K562 (cell line): ENCODE measurements around the gene GLCCI1.

ENCODE experiments used
- BMI1 ChIP-seq: fragments of 150-350 bp; IDR thresholded peaks from 2 replicates; pipeline ENCODE4 v1.6.1; 2014; ENCODE audit warnings: low read length
- CHD2 ChIP-seq: IDR thresholded peaks from 2 replicates; pipeline ENCODE4 v1.6.1; 2011; ENCODE audit warnings: low read depth, low read length
- MCM2 ChIP-seq: fragments of 450-650 bp; IDR thresholded peaks from 2 replicates; pipeline ENCODE4 v1.6.1; 2017; ENCODE audit warnings: low read depth, mild to moderate bottlenecking
- MYNN ChIP-seq, 2 experiments: sonication (generic); formaldehyde crosslinking in 1 of 2; IDR thresholded peaks; 2 replicates each; pipeline versions ENCODE4 v1.5.0 to v1.6.1; 2016 to 2020; ENCODE audit warnings: antibody characterized with exemption in 1 of 2, missing genetic modification reagents in 1 of 2
- SAFB ChIP-seq: fragments of 200-400 bp; formaldehyde crosslinking; IDR thresholded peaks from 2 replicates; pipeline ENCODE4 v1.6.1; 2017; ENCODE audit warnings: low read depth, low read length, borderline replicate concordance
- ZKSCAN8 ChIP-seq: fragments of 200-800 bp; sonication (Bioruptor generic); IDR thresholded peaks from 2 replicates; pipeline ENCODE4 v1.6.1; 2016; ENCODE audit warnings: missing genetic modification characterization, missing compliant biosample characterization
- ZNF274 ChIP-seq: IDR thresholded peaks from 2 replicates; pipeline ENCODE4 v1.6.1; 2011; ENCODE audit warnings: low read depth, mild to moderate bottlenecking, low read length, moderate library complexity, borderline replicate concordance
- TF ChIP-seq, protein P1 (sequence below): sonication (generic); formaldehyde crosslinking; IDR thresholded peaks from 2 replicates; pipeline ENCODE4 v1.8.0; 2023; ENCODE audit warnings: mild to moderate bottlenecking, missing genetic modification reagents

- no peak for TF ChIP-seq SAFB
- TF ChIP-seq MCM2 = no peak
- no peak for TF ChIP-seq ZKSCAN8 (CRISPR knock-in tag)
- no peak for TF ChIP-seq CHD2
- TF ChIP-seq, protein P1, sequence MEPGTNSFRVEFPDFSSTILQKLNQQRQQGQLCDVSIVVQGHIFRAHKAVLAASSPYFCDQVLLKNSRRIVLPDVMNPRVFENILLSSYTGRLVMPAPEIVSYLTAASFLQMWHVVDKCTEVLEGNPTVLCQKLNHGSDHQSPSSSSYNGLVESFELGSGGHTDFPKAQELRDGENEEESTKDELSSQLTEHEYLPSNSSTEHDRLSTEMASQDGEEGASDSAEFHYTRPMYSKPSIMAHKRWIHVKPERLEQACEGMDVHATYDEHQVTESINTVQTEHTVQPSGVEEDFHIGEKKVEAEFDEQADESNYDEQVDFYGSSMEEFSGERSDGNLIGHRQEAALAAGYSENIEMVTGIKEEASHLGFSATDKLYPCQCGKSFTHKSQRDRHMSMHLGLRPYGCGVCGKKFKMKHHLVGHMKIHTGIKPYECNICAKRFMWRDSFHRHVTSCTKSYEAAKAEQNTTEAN (CRISPR knock-in tag) = no peak
- TF ChIP-seq ZNF274 = no peak
- 0 out of 2 replicates have a peak, but pooled peaks have one; percentile 32 for TF ChIP-seq MYNN (IDR thresholded peaks at IDR 0.05)
- no peak for TF ChIP-seq MYNN (CRISPR knock-in tag; IDR thresholded peaks at IDR 0.05)
- no peak for TF ChIP-seq BMI1
These were observed 163.4 kb downstream of the GLCCI1 start for GRCh38 chr7:8131694-8132605.
